ENCODE results near the gene TMEM81. TPM values are rescaled to one million over a fixed set of nuclear protein-coding genes. Genes with fewer than 3 reads are reported as not detected.

The TMEM81 gene
- polyA plus RNA-seq, 1 of the 3 experiments (the other 2 are of a cell fraction) = 1.8 TPM

DNA sequence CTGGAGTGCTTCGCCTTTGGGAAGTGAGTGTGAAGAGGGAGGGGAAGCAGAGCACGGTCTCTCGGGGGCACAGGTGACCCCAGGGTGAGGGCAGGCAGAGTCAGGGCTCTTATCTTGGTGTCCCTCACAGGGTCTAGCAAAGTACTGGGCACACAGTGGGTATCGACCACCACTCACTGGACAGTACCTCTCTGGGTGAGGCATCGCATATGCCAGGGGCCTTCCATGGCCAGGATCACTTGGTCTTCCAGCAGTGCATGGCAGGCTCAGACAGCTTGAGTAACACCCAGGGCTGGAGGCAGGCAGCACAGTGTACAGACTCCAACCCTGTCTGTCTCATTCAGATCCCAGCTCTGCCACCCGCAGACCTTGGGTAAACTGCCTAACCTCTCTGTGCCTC lies 24.6 kb downstream of the TMEM81 start:
- Histone ChIP-seq H3K27ac (ENCODE audit: low read depth in 2 of 2, low read length in 1 of 2) (no peak overlapping the region), H3K79me2 (ENCODE audit: insufficient read depth) (no peaks in the 10 kb centered on the region), H3K9me3 (no peaks in the 10 kb centered on the region), H2AFZ (ENCODE audit: low read depth) (no peak overlapping the region), H3K9ac (no peak overlapping the region), H3F3A (replicated peaks; ENCODE audit: insufficient read depth) (no peaks in the 10 kb centered on the region), H3K4me1 (ENCODE audit: control insufficient read depth in 1 of 2, insufficient read depth in 2 of 2, low read depth in 1 of 2, low read length in 1 of 2) (peaks cover 0 to 5% of the 10 kb centered on the region in 2 experiments; a peak in 1 of 4 replicates), H3K4me3 (ENCODE audit: low read depth in 2 of 2, low read length in 1 of 2) (no peak overlapping the region), H3K36me3 (replicated peaks in 1 of 2; ENCODE audit: control insufficient read depth in 1 of 2, insufficient read depth in 2 of 2, low read length in 1 of 2) (no peaks in the 10 kb centered on the region), H3K4me2 (no peak overlapping the region), H4K20me1 (ENCODE audit: insufficient read depth) (no peaks in the 10 kb centered on the region), H3K27me3 (ENCODE audit: insufficient read depth) (no peaks in the 10 kb centered on the region), H3K9me2 (no peaks in the 10 kb centered on the region)
- CTCF ChIA-PET = interaction anchor here (1.3 to 18.8 kb wide), 3 partner anchors 20 to 84 kb away, joined by 4 to 756 read pairs (median 92); partner anchors contain the start of gene CNTN2
- POLR2A ChIA-PET = no interaction called here
- TF ChIP-seq EP300 (IDR thresholded peaks at IDR 0.05; ENCODE audit: borderline replicate concordance in 1 of 2, low read depth in 1 of 2, low read length in 1 of 2) (no peak), YY1 (IDR thresholded peaks at IDR 0.05; ENCODE audit: low read depth) (no peak), NRF1 (IDR thresholded peaks at IDR 0.05; ENCODE audit: low read depth, low read length) (no peak), TEAD4 (IDR thresholded peaks at IDR 0.05; ENCODE audit: borderline replicate concordance, insufficient read depth) (no peak), GATA2 (CRISPR knock-in tag; IDR thresholded peaks at IDR 0.05) (no peak), RAD21 (IDR thresholded peaks at IDR 0.05; ENCODE audit: low read length) (no peak)
- 59% methylated on average over 2 of the region's 6 CpGs for WGBS (ENCODE audit: low lambda C conversion rate)
- no peak for DNase-seq

DNA sequence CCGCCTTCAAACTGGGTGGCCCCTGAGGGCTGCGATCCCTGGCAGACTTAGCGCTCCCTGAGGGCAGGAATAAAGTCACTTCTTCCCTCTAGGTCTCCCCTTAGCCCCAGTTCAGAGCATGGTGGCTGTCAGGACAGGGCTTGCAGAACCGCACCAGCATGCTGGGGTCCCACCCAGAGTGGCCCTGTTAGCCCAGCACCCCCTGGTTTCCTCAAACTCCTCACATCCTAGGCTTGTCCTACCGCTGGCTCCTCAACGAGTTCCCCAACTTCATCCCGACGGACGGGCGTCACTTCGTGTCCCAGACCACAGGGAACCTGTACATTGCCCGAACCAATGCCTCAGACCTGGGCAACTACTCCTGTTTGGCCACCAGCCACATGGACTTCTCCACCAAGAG lies 25.4 kb downstream of the TMEM81 start:
- ChIA-PET POLR2A (no interaction called here), CTCF (interaction anchor here (1.3 to 18.8 kb wide), 2 partner anchors 64 to 83 kb away, joined by 4 to 756 read pairs; no protein-coding TSS in a partner anchor)
- Histone ChIP-seq H3K9ac (no peak overlapping the region), H3K9me2 (no peaks in the 10 kb centered on the region), H3K4me2 (no peak overlapping the region), H3K36me3 (replicated peaks in 1 of 2; ENCODE audit: control insufficient read depth in 1 of 2, insufficient read depth in 2 of 2, low read length in 1 of 2) (no peaks in the 10 kb centered on the region), H3K4me3 (ENCODE audit: low read depth in 2 of 2, low read length in 1 of 2) (no peak overlapping the region), H2AFZ (ENCODE audit: low read depth) (no peak overlapping the region), H3K9me3 (no peaks in the 10 kb centered on the region), H3K4me1 (ENCODE audit: control insufficient read depth in 1 of 2, insufficient read depth in 2 of 2, low read depth in 1 of 2, low read length in 1 of 2) (peaks cover 0 to 5% of the 10 kb centered on the region in 2 experiments; a peak in 1 of 4 replicates), H3K27me3 (ENCODE audit: insufficient read depth) (no peaks in the 10 kb centered on the region), H3F3A (replicated peaks; ENCODE audit: insufficient read depth) (no peaks in the 10 kb centered on the region), H3K27ac (ENCODE audit: low read depth in 2 of 2, low read length in 1 of 2) (no peak overlapping the region), H4K20me1 (ENCODE audit: insufficient read depth) (no peaks in the 10 kb centered on the region), H3K79me2 (ENCODE audit: insufficient read depth) (no peaks in the 10 kb centered on the region)
- 86% methylated on average over 11 of the region's 12 CpGs for WGBS (ENCODE audit: low lambda C conversion rate)
- DNase-seq = no peak
- TF ChIP-seq NRF1 (IDR thresholded peaks at IDR 0.05; ENCODE audit: low read depth, low read length) (no peak), RFX5 (IDR thresholded peaks at IDR 0.05; ENCODE audit: low read length) (no peak), GABPA (IDR thresholded peaks at IDR 0.05; ENCODE audit: low read depth) (no peak), EP300 (IDR thresholded peaks at IDR 0.05; ENCODE audit: borderline replicate concordance in 1 of 2, low read depth in 1 of 2, low read length in 1 of 2) (no peak), POLR2AphosphoS5 (IDR thresholded peaks at IDR 0.05; ENCODE audit: low read depth, low read length) (no peak), RAD21 (IDR thresholded peaks at IDR 0.05; ENCODE audit: low read length) (no peak), FOXM1 (IDR thresholded peaks at IDR 0.05; ENCODE audit: low read depth) (no peak), YY1 (IDR thresholded peaks at IDR 0.05; ENCODE audit: low read depth) (no peak), NFIC (IDR thresholded peaks at IDR 0.05; ENCODE audit: borderline replicate concordance) (no peak), ELF1 (IDR thresholded peaks at IDR 0.05) (no peak), TEAD4 (IDR thresholded peaks at IDR 0.05; ENCODE audit: borderline replicate concordance, insufficient read depth) (no peak), JUND (IDR thresholded peaks at IDR 0.05) (no peak), RCOR1 (IDR thresholded peaks at IDR 0.05; ENCODE audit: low read length) (no peak), EZH2phosphoT487 (IDR thresholded peaks at IDR 0.05; ENCODE audit: borderline replicate concordance, low read depth) (no peak), MXI1 (IDR thresholded peaks at IDR 0.05; ENCODE audit: low read depth, low read length) (no peak), SMC3 (IDR thresholded peaks at IDR 0.05; ENCODE audit: low read depth, low read length) (no peak), CHD2 (IDR thresholded peaks at IDR 0.05; ENCODE audit: low read length, partially characterized antibody) (no peak)
- TF ChIP-seq, protein P1, sequence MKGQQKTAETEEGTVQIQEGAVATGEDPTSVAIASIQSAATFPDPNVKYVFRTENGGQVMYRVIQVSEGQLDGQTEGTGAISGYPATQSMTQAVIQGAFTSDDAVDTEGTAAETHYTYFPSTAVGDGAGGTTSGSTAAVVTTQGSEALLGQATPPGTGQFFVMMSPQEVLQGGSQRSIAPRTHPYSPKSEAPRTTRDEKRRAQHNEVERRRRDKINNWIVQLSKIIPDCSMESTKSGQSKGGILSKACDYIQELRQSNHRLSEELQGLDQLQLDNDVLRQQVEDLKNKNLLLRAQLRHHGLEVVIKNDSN (IDR thresholded peaks at IDR 0.05; ENCODE audit: borderline replicate concordance, low read depth) = no peak
- TF ChIP-seq, protein P2, sequence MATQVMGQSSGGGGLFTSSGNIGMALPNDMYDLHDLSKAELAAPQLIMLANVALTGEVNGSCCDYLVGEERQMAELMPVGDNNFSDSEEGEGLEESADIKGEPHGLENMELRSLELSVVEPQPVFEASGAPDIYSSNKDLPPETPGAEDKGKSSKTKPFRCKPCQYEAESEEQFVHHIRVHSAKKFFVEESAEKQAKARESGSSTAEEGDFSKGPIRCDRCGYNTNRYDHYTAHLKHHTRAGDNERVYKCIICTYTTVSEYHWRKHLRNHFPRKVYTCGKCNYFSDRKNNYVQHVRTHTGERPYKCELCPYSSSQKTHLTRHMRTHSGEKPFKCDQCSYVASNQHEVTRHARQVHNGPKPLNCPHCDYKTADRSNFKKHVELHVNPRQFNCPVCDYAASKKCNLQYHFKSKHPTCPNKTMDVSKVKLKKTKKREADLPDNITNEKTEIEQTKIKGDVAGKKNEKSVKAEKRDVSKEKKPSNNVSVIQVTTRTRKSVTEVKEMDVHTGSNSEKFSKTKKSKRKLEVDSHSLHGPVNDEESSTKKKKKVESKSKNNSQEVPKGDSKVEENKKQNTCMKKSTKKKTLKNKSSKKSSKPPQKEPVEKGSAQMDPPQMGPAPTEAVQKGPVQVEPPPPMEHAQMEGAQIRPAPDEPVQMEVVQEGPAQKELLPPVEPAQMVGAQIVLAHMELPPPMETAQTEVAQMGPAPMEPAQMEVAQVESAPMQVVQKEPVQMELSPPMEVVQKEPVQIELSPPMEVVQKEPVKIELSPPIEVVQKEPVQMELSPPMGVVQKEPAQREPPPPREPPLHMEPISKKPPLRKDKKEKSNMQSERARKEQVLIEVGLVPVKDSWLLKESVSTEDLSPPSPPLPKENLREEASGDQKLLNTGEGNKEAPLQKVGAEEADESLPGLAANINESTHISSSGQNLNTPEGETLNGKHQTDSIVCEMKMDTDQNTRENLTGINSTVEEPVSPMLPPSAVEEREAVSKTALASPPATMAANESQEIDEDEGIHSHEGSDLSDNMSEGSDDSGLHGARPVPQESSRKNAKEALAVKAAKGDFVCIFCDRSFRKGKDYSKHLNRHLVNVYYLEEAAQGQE (IDR thresholded peaks at IDR 0.05; ENCODE audit: low read depth, low read length) = no peak

Data from SK-N-SH (cell line).